Activated gamma-delta T cell treated with anti-CD3 and anti-CD28 coated beads, Interleukin-2, amount 50 U/mL, for 16 hours (primary cell): Measurements from ENCODE around the gene SIT1.
A peak's percentile ranks its signal among the peaks of the same experiment; 100 is the strongest.
"Not testable (repeated sequence)": the region's sequence is repeated elsewhere in the genome, so short reads cannot be mapped to it uniquely, and the experiment has no call there.

ENCODE experiments used
- DNase-seq: peaks from one replicate; pipeline ENCODE4 v3.0.0-alpha.2; 2020; ENCODE audit warnings: low read depth

The SIT1 gene

DNA sequence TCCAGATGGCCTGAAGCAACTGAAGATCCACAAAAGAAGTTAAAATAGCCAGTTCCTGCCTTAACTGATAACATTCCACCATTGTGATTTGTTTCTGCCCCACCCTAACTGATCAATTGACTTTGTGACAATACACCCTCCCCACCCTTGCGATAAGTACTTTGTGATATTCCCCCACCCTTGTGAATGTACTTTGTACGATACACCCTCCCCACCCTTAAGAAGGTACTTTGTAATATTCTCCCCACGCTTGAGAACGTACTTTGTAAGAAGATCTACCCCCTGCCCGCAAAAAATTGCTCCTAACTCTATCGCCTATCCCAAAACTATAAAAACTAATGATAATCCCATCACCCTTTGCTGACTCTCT lies 13.9 kb downstream of the SIT1 start:
- DNase-seq: not testable (repeated sequence)

DNA sequence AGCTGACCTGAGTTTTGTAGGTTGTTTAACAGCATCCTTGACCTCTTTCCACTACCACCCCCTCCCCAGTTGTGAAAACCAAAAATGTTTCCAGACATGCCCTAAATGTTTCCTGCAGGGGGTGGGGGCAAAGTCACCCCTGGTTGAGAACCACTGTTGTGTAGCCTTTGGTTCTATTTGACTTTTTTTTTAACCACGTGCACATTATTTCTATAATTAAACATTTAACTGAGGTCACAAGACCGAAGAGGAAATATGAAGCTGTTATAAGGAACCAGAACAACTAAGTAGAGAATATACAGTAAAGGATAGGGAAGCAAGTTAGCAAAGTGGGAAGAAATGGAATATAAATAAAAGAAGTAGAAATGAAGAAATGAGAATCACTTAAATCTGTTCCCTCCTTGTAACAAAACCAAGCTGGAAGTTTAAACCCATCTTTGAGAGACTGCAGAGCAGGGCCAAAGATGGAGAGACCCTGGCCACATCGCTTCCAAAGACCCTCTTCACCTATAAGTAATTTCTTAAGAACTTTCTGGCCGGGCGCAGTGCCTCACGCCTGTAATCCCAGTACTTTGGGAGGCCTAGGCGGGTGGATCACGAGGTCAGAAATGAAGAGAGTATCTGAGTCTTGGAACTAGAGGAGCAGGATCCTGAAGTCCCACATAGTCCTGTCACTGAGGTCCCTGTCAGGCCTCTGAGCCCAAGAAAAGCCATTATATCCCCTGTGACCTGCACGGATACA lies 14.4 kb downstream of the SIT1 start:
- no peak for DNase-seq

- no peak for DNase-seq
Observed at GRCh38 chr9:35635730-35636129, 15.0 kb downstream of the SIT1 start.

DNA sequence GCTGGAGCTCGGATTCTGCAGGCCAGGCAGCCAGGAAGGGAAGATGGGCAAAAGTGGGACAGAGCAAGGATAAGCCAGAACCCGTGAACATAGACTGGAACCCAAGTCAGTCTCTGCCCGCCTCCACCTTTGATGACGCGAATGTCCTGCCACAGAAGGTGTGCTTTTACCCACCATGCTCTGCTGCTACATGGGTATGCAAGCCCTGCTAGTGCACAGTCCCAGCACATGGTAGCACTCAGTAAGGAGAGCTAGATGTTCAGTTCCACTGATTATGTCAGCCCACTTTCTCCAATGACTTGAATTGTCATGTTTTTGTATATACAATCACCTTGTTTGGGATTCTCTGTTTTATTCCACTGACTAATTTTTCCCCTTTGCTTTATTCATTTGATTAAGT lies 21.1 kb downstream of the SIT1 start:
- DNase-seq: no peak

- DNase-seq: no peak
Observed at GRCh38 chr9:35628389-35628991, 22.2 kb downstream of the SIT1 start.

DNA sequence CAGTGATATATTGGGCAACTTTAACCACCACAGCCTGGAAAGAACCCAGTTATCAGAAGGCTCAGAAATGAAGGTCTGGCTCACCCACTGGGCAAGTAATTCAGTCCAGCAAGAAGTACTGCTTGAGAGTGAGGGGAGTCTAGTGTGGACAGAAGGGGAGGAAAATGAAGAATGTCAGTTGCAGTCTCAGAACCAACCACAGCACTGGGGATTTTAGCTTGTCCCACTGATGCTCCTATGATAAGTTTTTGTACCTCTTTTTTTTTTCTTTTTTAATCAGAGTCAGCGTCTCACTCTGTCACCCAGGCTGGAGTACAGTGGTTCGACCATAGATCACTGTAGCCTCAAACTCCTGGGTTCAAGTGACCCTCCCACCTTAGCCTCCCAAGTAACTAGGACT lies 23.2 kb downstream of the SIT1 start:
- DNase-seq: no peak

DNA sequence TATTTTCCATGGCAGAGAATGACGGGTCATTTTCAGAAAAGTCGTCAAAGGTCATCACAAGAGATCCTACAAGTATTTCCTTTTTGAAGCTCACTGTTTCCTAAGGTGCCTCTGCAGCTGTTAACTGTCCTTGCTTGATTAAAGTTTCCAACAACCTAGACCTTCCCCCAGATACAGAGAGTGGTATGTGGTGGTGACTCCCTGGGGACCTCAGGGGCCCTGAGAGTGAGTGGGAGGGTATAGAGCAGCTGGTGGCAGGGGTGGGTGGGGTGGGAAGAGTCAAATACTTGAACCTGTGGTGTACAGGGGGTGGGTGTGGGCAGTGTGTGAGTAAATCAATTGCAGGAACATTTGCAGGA lies 31.0 kb downstream of the SIT1 start:
- no peak for DNase-seq

- peak; percentile 28 for DNase-seq
Observed at GRCh38 chr9:35618854-35619799, 31.6 kb downstream of the SIT1 start.

- no peak for DNase-seq
Observed at GRCh38 chr9:35618325-35618727, 32.4 kb downstream of the SIT1 start, which contains the start of gene CD72. CD72 (minus strand) TSS chr9:35618413; CDS start chr9:35618303, 110 bp downstream.

DNA sequence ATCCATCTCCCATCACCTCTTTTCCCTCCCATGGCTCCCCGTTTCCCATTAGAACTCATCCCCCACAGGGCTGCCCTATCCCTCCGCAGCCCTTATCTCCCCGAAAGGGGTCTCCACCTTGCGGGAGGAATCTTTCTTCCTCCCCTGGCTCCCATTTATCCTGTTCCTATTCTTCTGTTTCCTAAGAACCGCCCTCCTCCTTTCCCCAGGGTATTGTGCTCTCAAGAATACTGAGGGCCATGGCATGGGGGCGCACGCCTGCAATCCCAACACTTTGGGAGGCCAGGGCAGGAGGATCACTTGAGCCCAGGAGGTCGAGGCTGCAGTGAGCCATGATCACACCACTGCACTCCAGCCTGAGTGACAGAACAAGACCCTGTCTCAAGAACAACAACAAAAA lies 33.2 kb downstream of the SIT1 start:
- DNase-seq: no peak

- peak; percentile 57 for DNase-seq
Observed at GRCh38 chr9:35616681-35617459, 33.9 kb downstream of the SIT1 start.

DNA sequence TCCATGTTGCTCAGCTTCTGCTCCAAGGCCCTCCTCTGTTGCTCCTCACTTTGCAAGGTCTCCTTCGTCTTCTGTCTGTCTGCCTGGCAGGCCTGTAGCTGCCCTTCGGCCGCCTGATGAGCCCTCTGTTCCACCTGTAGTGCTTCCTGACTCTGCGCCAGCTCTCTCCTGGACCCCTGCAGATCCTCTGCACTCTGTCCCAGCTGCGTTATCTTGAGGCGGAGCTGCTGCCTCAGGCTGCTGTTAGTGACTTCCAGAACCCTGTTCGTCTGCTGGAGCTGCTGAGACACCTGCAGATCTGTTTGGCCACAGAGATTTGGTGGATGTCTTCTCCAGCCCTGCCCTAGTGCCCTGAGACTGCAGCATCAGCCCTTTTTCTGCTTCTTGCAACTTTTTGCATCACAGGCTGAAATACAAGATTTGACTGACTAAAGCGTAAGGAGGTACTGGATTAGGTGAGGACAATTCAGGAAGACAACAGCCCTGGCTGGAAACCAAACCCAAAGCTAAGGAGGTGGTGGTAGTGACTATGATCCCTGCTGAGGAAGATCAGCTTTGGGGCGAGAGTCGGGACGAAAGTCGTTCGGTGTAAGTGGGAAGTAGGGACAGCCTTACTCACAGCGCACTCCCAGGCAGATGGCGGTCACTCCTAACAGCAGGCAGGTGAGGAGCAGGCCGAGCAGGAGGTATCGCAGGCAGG lies 34.6 kb downstream of the SIT1 start:
- no peak for DNase-seq

- no peak for DNase-seq
Observed at GRCh38 chr9:35612843-35613242, 37.9 kb downstream of the SIT1 start.

GRCh38 chr9:35612066-35612465 lies 38.7 kb downstream of the SIT1 start:
- DNase-seq: not testable (repeated sequence)

GRCh38 chr9:35611230-35611797 lies 39.4 kb downstream of the SIT1 start:
- peak; percentile 37 for DNase-seq

DNA sequence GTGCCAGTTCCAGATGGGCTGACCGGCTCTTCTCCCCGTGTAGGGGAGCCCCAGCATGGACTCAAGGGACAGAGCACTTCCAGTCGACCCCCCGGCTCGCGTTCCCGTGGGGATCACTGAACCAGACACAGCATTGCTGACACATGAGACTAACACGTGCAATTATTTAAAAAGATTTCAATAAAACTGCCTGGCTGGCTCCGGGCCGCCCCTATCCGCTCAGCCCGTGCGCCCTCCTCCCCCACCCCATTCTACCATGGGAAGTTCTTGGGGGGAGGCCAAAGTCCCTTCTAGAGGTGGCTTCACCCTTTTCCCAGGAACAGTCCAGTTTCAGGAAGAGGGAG lies 40.9 kb downstream of the SIT1 start:
- no peak for DNase-seq

DNA sequence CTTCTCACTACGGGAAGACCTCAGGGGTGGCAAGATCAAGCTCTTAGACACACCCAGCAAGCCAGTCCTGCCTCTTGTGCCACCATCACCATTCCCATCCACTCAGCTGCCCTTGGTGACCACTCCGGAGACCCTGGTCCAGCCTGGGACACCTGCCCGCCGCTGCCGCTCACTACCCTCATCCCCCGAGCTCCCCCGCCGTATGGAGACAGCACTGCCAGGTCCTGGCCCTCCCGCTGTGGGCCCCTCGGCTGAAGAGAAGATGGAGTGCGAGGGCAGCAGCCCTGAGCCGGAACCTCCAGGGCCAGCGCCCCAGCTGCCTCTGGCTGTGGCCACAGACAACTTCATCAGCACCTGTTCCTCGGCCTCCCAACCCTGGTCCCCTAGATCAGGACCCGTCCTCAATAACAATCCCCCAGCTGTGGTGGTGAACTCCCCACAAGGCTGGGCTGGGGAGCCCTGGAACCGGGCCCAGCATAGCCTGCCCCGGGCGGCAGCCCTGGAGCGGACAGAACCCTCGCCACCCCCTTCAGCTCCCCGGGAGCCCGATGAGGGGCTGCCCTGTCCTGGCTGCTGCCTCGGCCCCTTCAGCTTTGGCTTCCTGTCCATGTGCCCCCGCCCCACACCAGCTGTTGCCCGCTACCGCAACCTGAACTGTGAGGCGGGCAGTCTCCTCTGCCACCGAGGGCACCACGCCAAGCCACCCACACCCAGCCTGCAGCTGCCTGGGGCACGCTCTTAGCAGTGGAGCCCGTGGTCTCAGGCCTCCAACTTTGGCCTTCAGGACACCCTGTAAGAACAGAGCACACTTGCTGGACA lies 41.5 kb downstream of the SIT1 start:
- no peak for DNase-seq

DNA sequence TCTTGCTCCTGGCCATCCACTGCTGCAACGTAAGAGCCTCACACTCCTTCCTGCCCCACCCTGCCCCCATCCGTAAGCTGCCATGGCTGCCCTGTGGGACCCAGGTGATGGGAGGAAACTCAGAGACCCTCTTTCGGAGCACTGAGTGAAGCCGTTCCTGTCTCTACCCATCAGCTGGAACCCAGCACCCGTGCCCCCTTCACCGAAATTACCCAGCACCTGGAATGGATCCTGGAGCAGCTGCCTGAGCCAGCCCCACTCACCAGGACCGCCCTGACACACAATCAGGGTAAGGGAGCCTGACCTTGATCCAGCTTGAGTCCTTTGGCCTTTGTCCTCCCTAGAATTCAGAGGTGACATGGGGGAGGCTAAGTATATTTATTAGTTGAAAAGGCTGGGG lies 42.5 kb downstream of the SIT1 start:
- DNase-seq: no peak

DNA sequence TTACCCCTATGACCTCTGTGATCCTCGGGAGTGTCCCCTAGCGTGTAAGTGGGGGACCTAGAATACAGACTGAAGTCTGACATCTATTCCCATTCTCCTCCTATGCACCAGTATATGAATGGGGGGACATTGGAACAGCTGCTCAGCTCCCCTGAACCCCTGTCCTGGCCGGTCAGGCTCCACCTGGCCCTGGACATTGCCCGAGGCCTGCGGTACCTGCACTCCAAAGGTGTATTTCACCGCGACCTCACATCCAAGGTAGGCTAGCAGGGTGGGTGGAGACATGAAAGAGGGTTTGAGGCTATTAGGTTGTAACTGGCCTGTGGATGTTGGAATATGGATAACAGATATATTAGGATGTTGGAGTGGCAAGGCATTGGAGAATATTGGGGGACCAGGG lies 44.0 kb downstream of the SIT1 start:
- DNase-seq: no peak

- DNase-seq: no peak
Observed at GRCh38 chr9:35606138-35606504, 44.6 kb downstream of the SIT1 start.
